Effector CD8-positive, alpha-beta T cell (primary cell): ENCODE results near the gene DDIT3.
A peak's percentile ranks its signal among the peaks of the same experiment; 100 is the strongest.
"Not testable (repeated sequence)": the region's sequence is repeated elsewhere in the genome, so short reads cannot be mapped to it uniquely, and the experiment has no call there.

Experiments used
- DNase-seq: peaks from one replicate; lab custom pipeline; 2025; lab: John Stamatoyannopoulos, UW

DDIT3 gene

GRCh38 chr12:57513266-57513665 is 7.0 kb downstream of the DDIT3 start:
- no peak for DNase-seq

- DNase-seq: no peak
These were observed 7.6 kb downstream of the DDIT3 start for GRCh38 chr12:57512665-57513064.

- no peak for DNase-seq
These were observed 8.6 kb downstream of the DDIT3 start for GRCh38 chr12:57511588-57512325.

- DNase-seq: no peak
These were observed 9.2 kb downstream of the DDIT3 start for GRCh38 chr12:57511161-57511560.

- DNase-seq: not testable (repeated sequence)
These were observed 12.5 kb downstream of the DDIT3 start for GRCh38 chr12:57507796-57508195.

- DNase-seq: not testable (repeated sequence)
These were observed 13.8 kb downstream of the DDIT3 start for GRCh38 chr12:57506541-57506940.

- not testable (repeated sequence) for DNase-seq
These were observed 17.9 kb downstream of the DDIT3 start for GRCh38 chr12:57502311-57502969.

- DNase-seq: no peak
These were observed 20.1 kb downstream of the DDIT3 start for GRCh38 chr12:57500213-57500612.

GRCh38 chr12:57498571-57498970 is 21.7 kb downstream of the DDIT3 start:
- DNase-seq: no peak

GRCh38 chr12:57498132-57498502 is 22.2 kb downstream of the DDIT3 start:
- DNase-seq: no peak

GRCh38 chr12:57497223-57498131 is 22.8 kb downstream of the DDIT3 start:
- DNase-seq: no peak

GRCh38 chr12:57496822-57497221 is 23.5 kb downstream of the DDIT3 start:
- no peak for DNase-seq

GRCh38 chr12:57495051-57495701 is 25.1 kb downstream of the DDIT3 start:
- not testable (repeated sequence) for DNase-seq

- no peak for DNase-seq
These were observed 28.7 kb downstream of the DDIT3 start for GRCh38 chr12:57491393-57492280.

GRCh38 chr12:57490126-57490525 is 30.2 kb downstream of the DDIT3 start:
- no peak for DNase-seq

GRCh38 chr12:57489157-57489641 is 31.1 kb downstream of the DDIT3 start:
- no peak for DNase-seq

- no peak for DNase-seq
These were observed 31.7 kb downstream of the DDIT3 start for GRCh38 chr12:57488402-57489156.

GRCh38 chr12:57487597-57488401 is 32.5 kb downstream of the DDIT3 start, which contains the start of gene MARS1:
Gene MARS1, plus strand, starts transcription at chr12:57488068. Its CDS starts 23 bp downstream, at chr12:57488091.
- DNase-seq: peak; percentile 83

GRCh38 chr12:57487055-57487596 is 33.2 kb downstream of the DDIT3 start:
- no peak for DNase-seq
